Lung (tissue), 12 donors: Measurements from ENCODE around the gene VASH2. TPM values are rescaled to one million over a fixed set of nuclear protein-coding genes. Genes with fewer than 3 reads are reported as not detected.

Source experiments
- ATAC-seq: fragments of 200-7000 bp; cut with Tn5 transposase; one replicate; pipeline ENCODE4 v1.9.1; 2020; ENCODE audit warnings: moderate number of reproducible peaks; ENCODE audit not compliant: insufficient read depth, low FRiP score
- DNase-seq, 3 donors: peaks; one replicate each; pipeline ENCODE4 v3.0.0-alpha.2; 2013 to 2017
- H3K27ac ChIP-seq, 2 donors: one replicate each; pipeline ENCODE4 v1.5.1; 2013; ENCODE audit warnings: mild to moderate bottlenecking in 2 of 2, moderate library complexity in 2 of 2, control low read depth in 1 of 2, inconsistent platforms in 1 of 2, low read depth in 1 of 2, low read length in 1 of 2
- H3K27me3 ChIP-seq, 3 donors: one replicate each; pipeline ENCODE4 v1.5.1; 2013; ENCODE audit warnings: low read length in 2 of 3; ENCODE audit not compliant: control insufficient read depth in 3 of 3, insufficient read depth in 3 of 3
- H3K36me3 ChIP-seq, 4 donors: one replicate each; pipeline ENCODE4 v1.5.1; 2013; ENCODE audit warnings: low read length in 4 of 4, mild to moderate bottlenecking in 1 of 4, moderate library complexity in 1 of 4; ENCODE audit not compliant: control insufficient read depth in 4 of 4, insufficient read depth in 4 of 4
- H3K4me1 ChIP-seq, 5 donors: one replicate each; pipeline ENCODE4 v1.5.1; 2013; ENCODE audit warnings: low read length in 5 of 5, mild to moderate bottlenecking in 2 of 5, moderate library complexity in 1 of 5; ENCODE audit not compliant: control insufficient read depth in 5 of 5, insufficient read depth in 5 of 5
- H3K4me3 ChIP-seq: one replicate; pipeline ENCODE4 v1.5.1; 2013; ENCODE audit warnings: mild to moderate bottlenecking, control low read depth, moderate library complexity
- H3K9ac ChIP-seq, 2 donors: one replicate each; pipeline ENCODE4 v1.5.1; 2013; ENCODE audit warnings: low read length in 2 of 2, control low read depth in 1 of 2; ENCODE audit not compliant: insufficient read depth in 1 of 2
- H3K9me3 ChIP-seq, 4 donors: one replicate each; pipeline ENCODE4 v1.5.1; 2013; ENCODE audit warnings: low read length in 3 of 4, mild to moderate bottlenecking in 1 of 4, moderate library complexity in 1 of 4; ENCODE audit not compliant: control insufficient read depth in 4 of 4, insufficient read depth in 3 of 4
- WGBS, 2 donors: extraction: QIAGEN DNeasy Blood & Tissue Kit; methylation state at CpG; one replicate each; pipeline ENCODE4 v1.1.7; 2013; 5-methylcytosine and 5-hydroxymethylcytosine counted together
- polyA plus RNA-seq, 2 donors: library from polyadenylated mRNA; stranded (reverse); fragments of 200-250 nt; gene quantifications; one replicate each; pipeline ENCODE4 v1.2.1, GENCODE V29; 2013
- total RNA-seq, 2 donors: library from RNA; depleted of rRNA in 1 of 2; stranded (reverse); fragments of >200 nt in 1 of 2; gene quantifications; one replicate each; pipeline ENCODE4 v1.2.1, GENCODE V29; 2014 to 2021
- TF ChIP-seq, protein P1 (sequence below): IDR thresholded peaks from 2 replicates; pipeline ENCODE4 v1.5.1; 2012; ENCODE audit warnings: mild to moderate bottlenecking; ENCODE audit errors: control extremely low read depth, extremely low read depth
- donor health status: control.
- donor health status: control.
- donor health status: Bipolar disorder and iron deficiency.
- donor health status: healthy.
- donor health status: DM: yes; HTN: yes; CAD: no.

VASH2 gene
- total and polyA plus RNA-seq, 4 donors, result 0.26 to 11.0 (median 1.1) TPM

DNA sequence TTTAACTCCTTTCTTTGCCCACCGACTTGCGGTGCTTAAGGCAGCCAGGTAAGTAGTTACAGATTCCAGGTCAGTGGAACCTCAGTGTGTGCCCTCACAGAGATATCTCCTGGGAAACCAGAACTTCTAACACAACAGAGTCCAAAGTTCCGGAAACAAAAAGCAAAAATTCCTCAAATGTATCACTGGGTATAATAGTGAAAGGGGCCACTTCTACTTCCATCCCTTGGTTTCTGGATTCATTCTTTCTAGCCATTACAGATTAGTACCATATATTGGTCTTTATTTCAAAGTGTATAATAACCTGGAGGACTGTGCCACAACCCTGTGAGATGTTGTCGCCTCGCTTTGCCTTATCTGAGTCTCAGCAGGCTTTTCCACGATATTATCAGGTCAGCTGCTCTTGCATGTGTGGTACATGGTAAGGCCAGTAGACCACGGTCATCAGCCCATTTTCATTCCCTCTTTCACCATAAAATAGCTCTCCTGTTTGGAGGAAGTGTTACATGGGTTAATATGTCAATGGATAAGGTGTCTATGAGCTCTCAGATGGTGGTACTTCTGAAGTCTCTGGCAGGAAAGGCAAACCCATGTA lies 14.9 kb upstream of the VASH2 start:
- WGBS, 2 donors, result 91 to 97% methylated on average over 7 of the region's 7 CpGs
- TF ChIP-seq, protein P1, sequence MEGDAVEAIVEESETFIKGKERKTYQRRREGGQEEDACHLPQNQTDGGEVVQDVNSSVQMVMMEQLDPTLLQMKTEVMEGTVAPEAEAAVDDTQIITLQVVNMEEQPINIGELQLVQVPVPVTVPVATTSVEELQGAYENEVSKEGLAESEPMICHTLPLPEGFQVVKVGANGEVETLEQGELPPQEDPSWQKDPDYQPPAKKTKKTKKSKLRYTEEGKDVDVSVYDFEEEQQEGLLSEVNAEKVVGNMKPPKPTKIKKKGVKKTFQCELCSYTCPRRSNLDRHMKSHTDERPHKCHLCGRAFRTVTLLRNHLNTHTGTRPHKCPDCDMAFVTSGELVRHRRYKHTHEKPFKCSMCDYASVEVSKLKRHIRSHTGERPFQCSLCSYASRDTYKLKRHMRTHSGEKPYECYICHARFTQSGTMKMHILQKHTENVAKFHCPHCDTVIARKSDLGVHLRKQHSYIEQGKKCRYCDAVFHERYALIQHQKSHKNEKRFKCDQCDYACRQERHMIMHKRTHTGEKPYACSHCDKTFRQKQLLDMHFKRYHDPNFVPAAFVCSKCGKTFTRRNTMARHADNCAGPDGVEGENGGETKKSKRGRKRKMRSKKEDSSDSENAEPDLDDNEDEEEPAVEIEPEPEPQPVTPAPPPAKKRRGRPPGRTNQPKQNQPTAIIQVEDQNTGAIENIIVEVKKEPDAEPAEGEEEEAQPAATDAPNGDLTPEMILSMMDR, result no peak
- no peak for DNase-seq
- Histone ChIP-seq H3K9me3 (peaks cover 0 to 2% (median under 1%) of the 10 kb centered on the region in 4 donors), H3K36me3 (no peaks in the 10 kb centered on the region), H3K4me3 (no peak overlapping the region), H3K9ac (no peak overlapping the region), H3K27me3 (no peaks in the 10 kb centered on the region), H3K4me1 (peaks cover 0 to 6% (median 0%) of the 10 kb centered on the region in 5 donors), H3K27ac (no peak overlapping the region)
- ATAC-seq, result no peak

- 96% methylated on average over 3 of the region's 3 CpGs for WGBS, 2 donors
- TF ChIP-seq, protein P1, result no peak
- ATAC-seq (no peak), DNase-seq (no peak)
- H3K4me3 ChIP-seq, result no peak overlapping the region
- H3K4me1 ChIP-seq, result peaks cover 0 to 6% (median 0%) of the 10 kb centered on the region in 5 donors
- peaks cover 0 to 2% (median under 1%) of the 10 kb centered on the region in 4 donors for H3K9me3 ChIP-seq
- H3K9ac ChIP-seq, result no peak overlapping the region
- H3K27me3 ChIP-seq, result no peaks in the 10 kb centered on the region
- no peaks in the 10 kb centered on the region for H3K36me3 ChIP-seq
- H3K27ac ChIP-seq, result no peak overlapping the region
Observed at GRCh38 chr1:212937034-212937433, 13.3 kb upstream of the VASH2 start.

DNA sequence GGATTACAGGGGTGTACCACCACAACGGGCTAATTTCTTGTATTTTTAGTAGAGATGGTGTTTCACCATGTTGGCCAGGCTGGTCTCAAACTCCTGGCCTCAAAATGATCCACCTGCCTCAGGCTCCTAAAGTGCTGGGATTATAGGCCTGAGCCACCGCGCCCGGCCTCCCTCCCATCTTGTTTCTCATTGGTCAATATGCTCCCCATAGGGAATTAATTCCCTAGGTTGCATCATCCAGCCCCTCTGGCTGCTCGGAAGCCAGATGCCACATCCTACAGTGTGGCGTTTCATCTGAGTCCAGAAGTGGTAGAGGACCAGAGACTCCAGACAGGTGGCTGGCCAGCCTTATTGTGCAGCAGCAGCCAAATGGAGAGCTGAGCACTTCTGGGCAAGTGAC lies 11.5 kb upstream of the VASH2 start:
- Histone ChIP-seq H3K9me3 (peaks cover 0 to 2% (median 2%) of the 10 kb centered on the region in 4 donors), H3K36me3 (no peaks in the 10 kb centered on the region), H3K9ac (no peak overlapping the region), H3K27me3 (no peaks in the 10 kb centered on the region), H3K27ac (no peak overlapping the region), H3K4me3 (no peak overlapping the region), H3K4me1 (peaks cover 0 to 6% (median 0%) of the 10 kb centered on the region in 5 donors)
- 91 to 94% methylated on average over 6 of the region's 6 CpGs for WGBS, 2 donors
- ATAC-seq (no peak), DNase-seq (no peak)
- TF ChIP-seq, protein P1, result no peak

DNA sequence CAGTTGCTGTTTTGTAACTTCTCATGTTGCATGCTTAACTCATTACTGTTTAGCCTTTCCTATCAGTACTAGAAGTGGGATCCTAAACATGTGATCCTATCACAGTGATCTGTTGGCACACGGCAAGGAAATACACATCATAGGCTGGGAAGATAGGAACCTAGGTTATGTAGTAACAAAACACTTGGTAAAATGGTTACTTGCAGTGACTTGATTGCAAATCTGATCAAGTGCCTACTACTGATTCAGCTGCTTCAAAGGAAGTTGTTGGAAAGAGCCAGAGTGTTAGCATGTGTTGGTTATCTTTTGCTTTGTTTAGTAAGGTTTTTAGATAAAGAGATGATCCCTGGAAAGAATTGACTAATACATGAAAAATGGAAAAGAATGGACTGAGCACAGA lies 8.9 kb upstream of the VASH2 start:
- TF ChIP-seq, protein P1, result no peak

More for the DNA sequence above, 8.9 kb upstream of the VASH2 start:
- WGBS, 2 donors, result 89 to 90% methylated on average over 1 of the region's 1 CpG
- peaks cover 0 to 6% (median 0%) of the 10 kb centered on the region in 5 donors for H3K4me1 ChIP-seq
- DNase-seq (no peak), ATAC-seq (no peak)
- H3K27me3 ChIP-seq, result no peaks in the 10 kb centered on the region
- no peak overlapping the region for H3K27ac ChIP-seq
- no peaks in the 10 kb centered on the region for H3K36me3 ChIP-seq
- H3K9me3 ChIP-seq, result peaks cover 0 to 2% (median 2%) of the 10 kb centered on the region in 4 donors
- H3K9ac ChIP-seq, result no peak overlapping the region
- no peak overlapping the region for H3K4me3 ChIP-seq
